Gastroesophageal sphincter (tissue), 4 donors: ENCODE results near the gene CLIP3. TPM values are rescaled to one million over a fixed set of nuclear protein-coding genes. Genes with fewer than 3 reads are reported as not detected.

Experiments used
- total RNA-seq, 4 donors: library from RNA; depleted of rRNA; stranded (reverse); fragments of >200 nt; gene quantifications; one replicate each; pipeline ENCODE4 v1.1.0, GENCODE V29; 2016

The CLIP3 gene
- total RNA-seq, 4 donors from 2014 or later: 26.8 to 66.2 (median 31.1) TPM

Other genes with a start within 250 kb of the CLIP3 start
- gene PRODH2, start 220.0 kb downstream of the CLIP3 start, total RNA-seq: not detected
- not detected for gene NPHS1, start 180.4 kb downstream of the CLIP3 start, total RNA-seq
- not detected for gene KIRREL2, start 176.0 kb downstream of the CLIP3 start, total RNA-seq
- 10 to 100 TPM in 1 of 4 donors, 1 to 10 TPM in 3; 4.7 to 10.0 (median 8.8) TPM for gene APLP1, start 164.3 kb downstream of the CLIP3 start, total RNA-seq
- gene NFKBID, start 132.3 kb downstream of the CLIP3 start, total RNA-seq: 1 to 10 TPM; 2.8 to 9.5 (median 5.7) TPM
- 1 to 10 TPM in 3 of 4 donors, not detected in 1; 1.8 to 3.1 (median 3.0) TPM for gene HCST, start 130.3 kb downstream of the CLIP3 start, total RNA-seq
- gene TYROBP, start 124.6 kb downstream of the CLIP3 start, total RNA-seq: 100 to 1,000 TPM in 1 of 4 donors, 10 to 100 TPM in 2, 1 to 10 TPM in 1; 3.0 to 116 (median 45.3) TPM
- gene LRFN3, start 96.5 kb downstream of the CLIP3 start, total RNA-seq: 10 to 100 TPM in 2 of 4 donors, 1 to 10 TPM in 2; 6.7 to 18.5 (median 9.1) TPM
- 10 to 100 TPM; 44.0 to 52.7 (median 49.8) TPM for gene SDHAF1, start 37.7 kb downstream of the CLIP3 start, total RNA-seq
- gene SYNE4, start 24.1 kb downstream of the CLIP3 start, total RNA-seq: under 1 TPM in 3 of 4 donors, not detected in 1; 0.39 to 0.62 (median 0.47) TPM
- gene ALKBH6, start 18.7 kb downstream of the CLIP3 start, total RNA-seq: 10 to 100 TPM; 10.7 to 38.3 (median 25.3) TPM
- gene THAP8, start 21.4 kb upstream of the CLIP3 start, total RNA-seq: 10 to 100 TPM in 2 of 4 donors, 1 to 10 TPM in 2; 5.3 to 16.8 (median 9.4) TPM
- gene WDR62, start 22.0 kb upstream of the CLIP3 start, total RNA-seq: under 1 TPM; 0.17 to 0.62 (median 0.29) TPM
- not detected for gene OVOL3, start 78.3 kb upstream of the CLIP3 start, total RNA-seq
- 10 to 100 TPM; 49.3 to 60.2 (median 54.1) TPM for gene POLR2I, start 82.0 kb upstream of the CLIP3 start, total RNA-seq
- gene TBCB, start 82.6 kb upstream of the CLIP3 start, total RNA-seq: 100 to 1,000 TPM; 116 to 248 (median 180) TPM
- gene CAPNS1, start 107.2 kb upstream of the CLIP3 start, total RNA-seq: 100 to 1,000 TPM; 151 to 237 (median 210) TPM
- 10 to 100 TPM; 50.4 to 66.6 (median 61.7) TPM for gene COX7A1, start 119.6 kb upstream of the CLIP3 start, total RNA-seq
- gene ZNF565, start 181.8 kb upstream of the CLIP3 start, total RNA-seq: 1 to 10 TPM; 4.4 to 6.3 (median 5.8) TPM
- 10 to 100 TPM; 57.9 to 98.2 (median 75.2) TPM for gene ZNF146, start 182.2 kb upstream of the CLIP3 start, total RNA-seq